ACC112 (cell line): ENCODE measurements around the gene GASK1A.

Experiments
- H2AFZ ChIP-seq: fragments of 200-600 bp; sonication (generic); one replicate; pipeline ENCODE4 v1.6.0; 2017; ENCODE audit warnings: antibody characterized with exemption, low read length; ENCODE audit not compliant: unreplicated experiment
- H3K27ac ChIP-seq: fragments of 200-600 bp; sonication (generic); 2 replicates; pipeline ENCODE4 v1.5.1; 2014; ENCODE audit warnings: low read depth, mild to moderate bottlenecking, antibody characterized with exemption, low read length, moderate library complexity
- H3K27me3 ChIP-seq: fragments of 200-600 bp; sonication (generic); 2 replicates; pipeline ENCODE4 v1.6.1; 2014; ENCODE audit warnings: mild to moderate bottlenecking, antibody characterized with exemption, low read length, moderate library complexity, mixed read lengths; ENCODE audit not compliant: insufficient read depth
- H3K36me3 ChIP-seq: fragments of 200-600 bp; sonication (generic); 2 replicates; pipeline ENCODE4 v1.6.1; 2016; ENCODE audit warnings: mild to moderate bottlenecking, antibody characterized with exemption, low read length, moderate library complexity, mixed read lengths; ENCODE audit not compliant: insufficient read depth
- H3K4me1 ChIP-seq: fragments of 200-600 bp; sonication (generic); one replicate; pipeline ENCODE4 v1.6.1; 2016; ENCODE audit warnings: low read length, mixed read lengths; ENCODE audit not compliant: insufficient read depth, unreplicated experiment, control insufficient read depth
- H3K4me3 ChIP-seq: fragments of 200-600 bp; sonication (generic); 2 replicates; pipeline ENCODE4 v1.5.1; 2014; ENCODE audit warnings: mild to moderate bottlenecking, low read depth, low read length
- H3K79me2 ChIP-seq: fragments of 200-600 bp; sonication (generic); one replicate; pipeline ENCODE4 v1.6.0; 2016; ENCODE audit warnings: low read length; ENCODE audit not compliant: control insufficient read depth, unreplicated experiment, insufficient read depth

Gene GASK1A

GRCh38 chr3:42982645-42983412 lies 3.7 kb downstream of the GASK1A start:
- Histone ChIP-seq H3K79me2 (no peaks in the 10 kb centered on the region), H3K36me3 (no peaks in the 10 kb centered on the region), H2AFZ (no peak overlapping the region), H3K4me1 (no peaks in the 10 kb centered on the region), H3K27ac (no peak overlapping the region), H3K27me3 (peaks cover 76% of the 10 kb centered on the region), H3K4me3 (no peak overlapping the region)

- H3K79me2 ChIP-seq, result no peaks in the 10 kb centered on the region
- no peak overlapping the region for H3K27ac ChIP-seq
- no peaks in the 10 kb centered on the region for H3K36me3 ChIP-seq
- no peak overlapping the region for H2AFZ ChIP-seq
- peaks cover 76% of the 10 kb centered on the region for H3K27me3 ChIP-seq
- no peak overlapping the region for H3K4me3 ChIP-seq
- no peaks in the 10 kb centered on the region for H3K4me1 ChIP-seq
Measured at GRCh38 chr3:42983927-42984326, 4.8 kb downstream of the GASK1A start.

GRCh38 chr3:42984701-42985100 lies 5.6 kb downstream of the GASK1A start:
- Histone ChIP-seq H3K36me3 (no peaks in the 10 kb centered on the region), H3K4me1 (no peaks in the 10 kb centered on the region)

GRCh38 chr3:42988097-42988496 lies 9.0 kb downstream of the GASK1A start:
- Histone ChIP-seq H3K36me3 (no peaks in the 10 kb centered on the region), H3K4me1 (no peaks in the 10 kb centered on the region), H3K4me3 (no peak overlapping the region), H3K27me3 (peaks cover 49% of the 10 kb centered on the region), H3K79me2 (no peaks in the 10 kb centered on the region), H2AFZ (no peak overlapping the region), H3K27ac (no peak overlapping the region)

More at GRCh38 chr3:42984701-42985100, 5.6 kb downstream of the GASK1A start:
- Histone ChIP-seq H2AFZ (no peak overlapping the region), H3K79me2 (no peaks in the 10 kb centered on the region), H3K27me3 (peaks cover 72% of the 10 kb centered on the region), H3K4me3 (no peak overlapping the region), H3K27ac (no peak overlapping the region)

- no peak overlapping the region for H3K27ac ChIP-seq
- H3K27me3 ChIP-seq, result peaks cover 44% of the 10 kb centered on the region
- H3K4me3 ChIP-seq, result no peak overlapping the region
- no peaks in the 10 kb centered on the region for H3K36me3 ChIP-seq
- H3K79me2 ChIP-seq, result no peaks in the 10 kb centered on the region
- H2AFZ ChIP-seq, result no peak overlapping the region
- no peaks in the 10 kb centered on the region for H3K4me1 ChIP-seq
Measured at GRCh38 chr3:42988566-42988965, 9.5 kb downstream of the GASK1A start.

- Histone ChIP-seq H2AFZ (no peak overlapping the region), H3K79me2 (no peaks in the 10 kb centered on the region), H3K4me1 (no peaks in the 10 kb centered on the region), H3K4me3 (no peak overlapping the region), H3K36me3 (no peaks in the 10 kb centered on the region), H3K27ac (no peak overlapping the region), H3K27me3 (peaks cover 24% of the 10 kb centered on the region)
Measured at GRCh38 chr3:42991341-42992315, 12.5 kb downstream of the GASK1A start.

GRCh38 chr3:42994595-42994994 lies 15.5 kb downstream of the GASK1A start:
- Histone ChIP-seq H2AFZ (no peak overlapping the region), H3K79me2 (no peaks in the 10 kb centered on the region), H3K27me3 (peaks cover 9% of the 10 kb centered on the region), H3K36me3 (no peaks in the 10 kb centered on the region), H3K27ac (no peak overlapping the region), H3K4me1 (no peaks in the 10 kb centered on the region), H3K4me3 (no peak overlapping the region)

GRCh38 chr3:42996021-42996420 lies 16.9 kb downstream of the GASK1A start:
- H3K4me1 ChIP-seq, result peaks cover 5% of the 10 kb centered on the region
- no peak overlapping the region for H3K4me3 ChIP-seq
- no peaks in the 10 kb centered on the region for H3K36me3 ChIP-seq
- no peaks in the 10 kb centered on the region for H3K79me2 ChIP-seq
- H3K27me3 ChIP-seq, result peaks cover 9% of the 10 kb centered on the region
- H3K27ac ChIP-seq, result no peak overlapping the region
- no peak overlapping the region for H2AFZ ChIP-seq

GRCh38 chr3:42996633-42997075 lies 17.5 kb downstream of the GASK1A start:
- Histone ChIP-seq H3K27ac (no peak overlapping the region), H3K4me3 (no peak overlapping the region), H3K36me3 (no peaks in the 10 kb centered on the region), H3K27me3 (peaks cover 5% of the 10 kb centered on the region; the same call in 1 of the 2 replicates), H3K79me2 (no peaks in the 10 kb centered on the region), H3K4me1 (peaks cover 10% of the 10 kb centered on the region), H2AFZ (no peak overlapping the region)

GRCh38 chr3:42999212-42999611 lies 20.1 kb downstream of the GASK1A start:
- H3K79me2 ChIP-seq, result no peaks in the 10 kb centered on the region
- H3K4me1 ChIP-seq, result peaks cover 20% of the 10 kb centered on the region
- no peaks in the 10 kb centered on the region; the same call in 1 of the 2 replicates for H3K27me3 ChIP-seq

More at GRCh38 chr3:42999212-42999611, 20.1 kb downstream of the GASK1A start:
- H3K36me3 ChIP-seq, result no peaks in the 10 kb centered on the region
- H3K27ac ChIP-seq, result no peak overlapping the region
- H3K4me3 ChIP-seq, result no peak overlapping the region
- no peak overlapping the region for H2AFZ ChIP-seq
